Measurements from ENCODE around the gene GET3.

Gene GET3

DNA sequence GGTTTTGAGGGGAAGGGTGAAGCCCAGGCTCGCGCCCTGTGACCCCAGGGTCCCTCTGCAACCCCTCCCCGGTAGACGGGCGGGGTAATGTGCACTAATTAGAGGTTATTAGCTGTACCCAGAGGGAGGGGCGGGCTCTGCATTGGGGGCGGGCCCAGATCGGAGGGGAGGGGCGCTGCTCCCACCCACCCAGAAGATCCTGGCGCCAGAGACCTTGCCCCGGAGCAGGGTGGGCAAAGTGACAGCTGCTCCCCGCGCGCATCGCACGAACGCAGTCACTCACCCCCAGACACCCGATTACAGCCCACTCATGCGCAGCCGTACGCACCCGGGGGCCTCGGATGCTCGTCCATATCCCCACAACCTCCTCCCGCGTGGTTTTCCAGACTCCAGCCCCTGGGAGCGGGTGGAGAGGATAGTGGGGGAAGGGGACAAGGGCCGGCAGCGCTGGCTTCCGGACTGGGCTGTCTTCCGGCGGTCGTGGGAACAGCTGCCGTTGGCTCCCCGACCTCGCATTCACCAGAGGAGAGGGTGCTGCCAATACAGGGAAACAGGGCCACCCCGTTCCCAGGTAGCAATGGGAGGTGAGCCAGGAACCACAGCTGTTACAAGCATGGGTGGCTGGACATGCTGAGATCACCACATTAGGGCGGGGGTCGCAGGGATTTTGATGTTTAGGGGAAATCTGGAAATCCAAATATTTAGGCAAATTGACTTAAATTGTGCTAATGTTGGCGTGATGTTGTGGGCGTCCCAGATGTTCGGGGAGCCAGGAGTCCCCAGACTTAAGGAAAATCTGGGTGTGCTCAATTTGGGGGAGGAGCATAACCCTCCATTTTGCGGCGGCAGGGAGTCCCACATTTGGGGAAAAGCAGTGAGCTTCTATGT lies 41.0 kb downstream of the GET3 start:
- DNase-seq (ENCODE audit: low spot score) = peak; percentile 70
- TF ChIP-seq, protein P1, sequence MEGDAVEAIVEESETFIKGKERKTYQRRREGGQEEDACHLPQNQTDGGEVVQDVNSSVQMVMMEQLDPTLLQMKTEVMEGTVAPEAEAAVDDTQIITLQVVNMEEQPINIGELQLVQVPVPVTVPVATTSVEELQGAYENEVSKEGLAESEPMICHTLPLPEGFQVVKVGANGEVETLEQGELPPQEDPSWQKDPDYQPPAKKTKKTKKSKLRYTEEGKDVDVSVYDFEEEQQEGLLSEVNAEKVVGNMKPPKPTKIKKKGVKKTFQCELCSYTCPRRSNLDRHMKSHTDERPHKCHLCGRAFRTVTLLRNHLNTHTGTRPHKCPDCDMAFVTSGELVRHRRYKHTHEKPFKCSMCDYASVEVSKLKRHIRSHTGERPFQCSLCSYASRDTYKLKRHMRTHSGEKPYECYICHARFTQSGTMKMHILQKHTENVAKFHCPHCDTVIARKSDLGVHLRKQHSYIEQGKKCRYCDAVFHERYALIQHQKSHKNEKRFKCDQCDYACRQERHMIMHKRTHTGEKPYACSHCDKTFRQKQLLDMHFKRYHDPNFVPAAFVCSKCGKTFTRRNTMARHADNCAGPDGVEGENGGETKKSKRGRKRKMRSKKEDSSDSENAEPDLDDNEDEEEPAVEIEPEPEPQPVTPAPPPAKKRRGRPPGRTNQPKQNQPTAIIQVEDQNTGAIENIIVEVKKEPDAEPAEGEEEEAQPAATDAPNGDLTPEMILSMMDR (IDR thresholded peaks at IDR 0.05; ENCODE audit: extremely low read depth, insufficient read depth, missing control alignments) = no peak
- in situ Hi-C loops (cut with MboI; ENCODE audit: low pct_unique_long_range_greater_than_20kb, low sequenced_read_pairs, unreplicated experiment) = no loop called here

DNA sequence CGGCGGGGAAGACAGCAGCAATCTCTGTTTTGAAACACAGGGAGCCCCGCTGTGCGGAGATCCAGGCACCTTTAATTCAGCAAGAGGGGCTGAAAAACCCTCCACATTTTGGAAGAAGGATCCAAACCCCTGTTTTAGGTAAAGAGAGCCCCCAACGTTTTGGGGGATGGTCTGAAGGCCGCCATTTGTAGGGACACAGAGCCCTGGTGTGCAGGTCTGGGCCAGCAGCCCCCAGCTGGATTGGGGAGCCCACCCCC lies 41.5 kb downstream of the GET3 start:
- TF ChIP-seq, protein P1 (IDR thresholded peaks at IDR 0.05; ENCODE audit: extremely low read depth, insufficient read depth, missing control alignments) = no peak
- in situ Hi-C loops (cut with MboI; ENCODE audit: low pct_unique_long_range_greater_than_20kb, low sequenced_read_pairs, unreplicated experiment) = no loop called here
- no peak for DNase-seq (ENCODE audit: low spot score)

GRCh38 chr19:12779162-12779993 lies 42.1 kb downstream of the GET3 start:
- in situ Hi-C loops (cut with MboI; ENCODE audit: low pct_unique_long_range_greater_than_20kb, low sequenced_read_pairs, unreplicated experiment) = no loop called here
- no peak for DNase-seq (ENCODE audit: low spot score)
- TF ChIP-seq, protein P1 (IDR thresholded peaks at IDR 0.05; ENCODE audit: extremely low read depth, insufficient read depth, missing control alignments) = peak; percentile 5

DNA sequence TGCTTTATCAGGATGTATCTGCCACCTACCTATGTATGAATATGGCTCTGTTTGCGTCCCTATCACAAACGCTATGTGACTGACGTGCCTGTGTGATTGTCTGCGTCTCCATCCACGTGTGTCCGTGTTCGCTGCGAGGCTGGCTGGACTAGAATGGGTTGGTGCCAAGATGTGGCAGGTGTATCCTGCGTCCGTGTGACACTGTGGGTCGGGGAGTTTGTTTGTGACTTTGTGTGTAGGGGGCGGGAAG lies 44.8 kb downstream of the GET3 start:
- in situ Hi-C loops (cut with MboI; ENCODE audit: low pct_unique_long_range_greater_than_20kb, low sequenced_read_pairs, unreplicated experiment) = no loop called here
- DNase-seq (ENCODE audit: low spot score) = no peak
- TF ChIP-seq, protein P1 (IDR thresholded peaks at IDR 0.05; ENCODE audit: extremely low read depth, insufficient read depth, missing control alignments) = no peak

DNA sequence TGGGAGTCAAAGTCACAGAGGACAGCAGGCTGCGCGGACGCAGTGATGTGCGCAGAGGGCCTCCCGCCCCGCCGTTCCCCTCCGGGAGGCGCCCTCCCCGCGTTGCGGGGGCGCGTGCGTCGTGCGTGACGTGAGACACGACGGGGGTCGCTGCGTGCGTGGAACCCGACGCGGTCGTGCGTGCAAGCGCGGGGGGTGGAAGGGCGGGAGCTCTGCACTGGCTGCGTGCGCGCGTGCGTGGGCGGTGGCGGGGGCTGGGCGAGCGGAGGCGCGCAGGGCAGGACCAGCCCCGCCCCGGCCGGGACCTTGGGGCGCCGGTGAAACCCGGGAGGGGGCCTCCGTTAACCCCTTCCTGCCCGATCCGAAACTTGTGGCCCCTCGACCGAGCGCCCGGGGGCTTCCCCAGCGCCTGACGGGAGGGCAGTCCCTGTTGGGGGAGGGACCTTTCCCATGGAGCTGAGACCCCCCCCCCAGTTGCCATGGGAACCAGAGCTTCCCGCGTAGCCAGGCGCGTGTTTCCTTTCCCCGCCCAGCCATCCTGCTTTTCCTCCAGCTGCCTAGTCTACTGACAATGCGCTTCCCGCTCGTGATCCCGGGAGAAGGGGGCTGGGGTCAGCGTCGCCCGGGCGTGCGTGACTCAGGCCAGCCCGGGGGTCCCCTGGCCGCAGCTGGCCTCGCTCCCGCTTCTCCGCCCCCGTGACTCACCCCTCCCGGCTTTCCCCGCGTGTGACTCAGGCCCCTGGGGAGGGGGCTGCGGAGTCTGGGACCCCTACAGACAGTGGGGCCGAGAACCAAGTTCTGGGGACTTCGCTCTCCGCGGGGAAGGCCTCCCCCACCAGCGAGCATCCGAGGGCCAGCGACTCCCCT lies 45.4 kb downstream of the GET3 start:
- DNase-seq (ENCODE audit: low spot score) = peak; percentile 86
- in situ Hi-C loops (cut with MboI; ENCODE audit: low pct_unique_long_range_greater_than_20kb, low sequenced_read_pairs, unreplicated experiment) = no loop called here
- TF ChIP-seq, protein P1 (IDR thresholded peaks at IDR 0.05; ENCODE audit: extremely low read depth, insufficient read depth, missing control alignments) = peak; percentile 21

DNA sequence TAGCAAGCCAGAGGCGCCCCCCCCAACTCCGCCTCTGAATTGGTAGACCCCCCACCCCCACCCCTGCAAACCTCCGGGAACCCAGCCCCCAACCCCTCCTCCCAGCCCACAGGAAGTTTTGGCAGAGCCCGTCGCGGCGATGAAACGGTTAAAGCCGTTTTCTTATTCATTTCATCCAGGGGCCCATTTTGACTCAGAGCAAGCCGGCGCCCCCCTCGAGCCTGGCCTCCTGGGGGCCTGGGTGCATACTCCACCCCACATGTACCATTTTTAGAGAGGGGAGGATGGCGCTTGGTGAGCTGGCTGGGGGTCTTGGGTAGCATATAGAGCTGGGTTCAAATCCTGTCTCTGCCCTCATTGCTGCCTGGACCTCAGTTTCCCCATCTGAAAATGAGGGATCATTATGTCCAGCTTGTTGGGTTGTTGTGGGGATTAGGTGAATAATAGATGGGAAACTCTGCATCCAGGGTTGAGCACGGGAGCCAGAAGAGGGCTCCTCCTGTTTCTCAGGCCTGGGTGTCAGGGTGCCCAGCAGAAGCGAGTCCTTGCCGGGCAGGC lies 46.1 kb downstream of the GET3 start:
- TF ChIP-seq, protein P1 (IDR thresholded peaks at IDR 0.05; ENCODE audit: extremely low read depth, insufficient read depth, missing control alignments) = no peak
- peak; percentile 73 for DNase-seq (ENCODE audit: low spot score)
- in situ Hi-C loops (cut with MboI; ENCODE audit: low pct_unique_long_range_greater_than_20kb, low sequenced_read_pairs, unreplicated experiment) = no loop called here
